Endothelial cell of umbilical vein (primary cell): ENCODE results near the gene NT5C1B. TPM values are rescaled to one million over a fixed set of nuclear protein-coding genes. Genes with fewer than 3 reads are reported as not detected.

ENCODE experiments used
- BruUV-seq: library from RNA; stranded (reverse); fragments of 400-500 nt; replicated peaks from 2 replicates; lab custom pipeline; 2021; lab: Mats Ljungman, UMichigan
- CTCF ChIA-PET: fragments of 300-600, 350-600 bp; sonication (Branson Sonifier 250); formaldehyde crosslinking; loops from one replicate; lab custom pipeline; 2021; ENCODE audit warnings: antibody characterized with exemption, inconsistent platforms; lab: Charles Lee
- POLR2A ChIA-PET: fragments of 300-600, 350-600 bp; sonication (Branson Sonifier 250); formaldehyde crosslinking; loops from one replicate; lab custom pipeline; 2021; ENCODE audit warnings: antibody characterized with exemption, inconsistent platforms; lab: Charles Lee
- DNase-seq: peaks from one replicate; pipeline ENCODE4 v3.0.0-alpha.2; 2011; ENCODE audit warnings: low read depth, low spot score
- FAIRE-seq: peaks from 2 replicates; lab custom pipeline; 2011; peaks lifted over from hg19 to GRCh38; lab: Jason Lieb, UNC
- H2AFZ ChIP-seq: 2 replicates; pipeline ENCODE4 v1.6.0; 2012; ENCODE audit warnings: low read depth, low read length, control low read depth, inconsistent platforms
- H3K27ac ChIP-seq: 2 replicates; pipeline ENCODE4 v1.5.1; 2011; ENCODE audit warnings: low read depth, mild to moderate bottlenecking, control low read depth, low read length, moderate library complexity; ENCODE audit not compliant: insufficient read depth
- H3K27me3 ChIP-seq, 2 experiments: 2 replicates each; pipeline versions ENCODE4 v1.6.0 to v1.6.1; 2011; ENCODE audit warnings: low read length in 2 of 2, mixed read lengths in 1 of 2; ENCODE audit not compliant: control insufficient read depth in 2 of 2, insufficient read depth in 2 of 2
- H3K36me3 ChIP-seq, 2 experiments: 2 replicates in 1 of 2; 3 replicates in 1 of 2; pipeline ENCODE4 v1.5.1; 2011; ENCODE audit warnings: low read length in 2 of 2, mild to moderate bottlenecking in 1 of 2, moderate library complexity in 1 of 2; ENCODE audit not compliant: control insufficient read depth in 2 of 2, insufficient read depth in 2 of 2; ENCODE audit errors: extremely low read depth in 1 of 2
- H3K4me1 ChIP-seq: 3 replicates; pipeline ENCODE4 v1.5.1; 2011; ENCODE audit warnings: mild to moderate bottlenecking, low read length; ENCODE audit not compliant: control insufficient read depth, insufficient read depth; ENCODE audit errors: extremely low read depth
- H3K4me2 ChIP-seq: 2 replicates; pipeline ENCODE4 v1.6.1; 2011; ENCODE audit warnings: low read length, control low read depth, mixed read lengths; ENCODE audit not compliant: insufficient read depth
- H3K4me3 ChIP-seq, 3 experiments: fragments of 200-600 bp in 1 of 3; sonication (generic), shearing (Covaris generic) in 1 of 3; replicated peaks in 1 of 3; 2 replicates each; pipeline ENCODE4 v1.5.1; 2011 to 2016; ENCODE audit warnings: control low read depth in 3 of 3, low read length in 3 of 3, mild to moderate bottlenecking in 2 of 3, inconsistent platforms in 1 of 3, low read depth in 1 of 3, moderate library complexity in 1 of 3; ENCODE audit not compliant: insufficient read depth in 1 of 3
- H3K79me2 ChIP-seq: 2 replicates; pipeline ENCODE4 v1.6.0; 2012; ENCODE audit warnings: low read length, inconsistent platforms; ENCODE audit not compliant: control insufficient read depth, insufficient read depth
- H3K9ac ChIP-seq: replicated peaks from 2 replicates; pipeline ENCODE3; 2011; ENCODE audit warnings: low read length, control low read depth; ENCODE audit not compliant: insufficient read depth; ENCODE audit errors: extremely low read depth
- H3K9me1 ChIP-seq: replicated peaks from 3 replicates; pipeline ENCODE4 v1.6.0; 2011; ENCODE audit warnings: mild to moderate bottlenecking, low read length; ENCODE audit not compliant: control insufficient read depth, insufficient read depth; ENCODE audit errors: extremely low read depth
- H3K9me3 ChIP-seq: replicated peaks from 2 replicates; pipeline ENCODE4 v1.5.1; 2012; ENCODE audit warnings: low read length, inconsistent platforms; ENCODE audit not compliant: control insufficient read depth, insufficient read depth
- H4K20me1 ChIP-seq: replicated peaks from 2 replicates; pipeline ENCODE3; 2011; ENCODE audit warnings: mild to moderate bottlenecking, low read length; ENCODE audit not compliant: control insufficient read depth, insufficient read depth; ENCODE audit errors: extremely low read depth
- CTCF ChIP-seq, 2 donors: IDR thresholded peaks; 1 replicate in 1 of 2; 2 replicates in 1 of 2; pipeline ENCODE4 v1.5.1; 2011; ENCODE audit warnings: low read length in 2 of 2, mild to moderate bottlenecking in 2 of 2, moderate library complexity in 2 of 2, control low read depth in 1 of 2, inconsistent platforms in 1 of 2, low read depth in 1 of 2; ENCODE audit not compliant: insufficient read depth in 1 of 2; ENCODE audit errors: extremely low read depth in 1 of 2
- EZH2 ChIP-seq: IDR thresholded peaks from 2 replicates; pipeline ENCODE4 v1.6.1; 2012; ENCODE audit warnings: borderline replicate concordance, low read depth, mild to moderate bottlenecking, moderate library complexity, low read length, inconsistent platforms; ENCODE audit not compliant: severe bottlenecking
- MYC ChIP-seq: IDR thresholded peaks from one replicate; pipeline ENCODE4 v1.6.1; 2011; ENCODE audit warnings: mild to moderate bottlenecking, low read depth, low read length
- POLR2A ChIP-seq: IDR thresholded peaks from 2 replicates; pipeline ENCODE4 v1.6.1; 2012; ENCODE audit warnings: low read depth, mild to moderate bottlenecking, control low read depth, low read length
- dilution Hi-C: fragments of 300-500 bp; cut with MboI; formaldehyde crosslinking; loops from one replicate; pipeline ENCODE4 v1.15.0; 2019; ENCODE audit warnings: low sequenced_read_pairs; ENCODE audit not compliant: extremely low pct_ligation_motif_present
- intact Hi-C: fragments of 100-400 bp; cut with micrococcal nuclease; formaldehyde crosslinking; loops from one replicate; pipeline ENCODE4 v1.10.0; 2022
- polyA plus RNA-seq, 4 experiments: library from polyadenylated mRNA; depleted of rRNA in 3 of 4; stranded (reverse) in 3 of 4; unstranded in 1 of 4; fragments of >200 nt; gene quantifications; 2 replicates each; pipeline versions ENCODE4 v1.2.1 to v1.2.3, GENCODE V29; 2011 to 2012; ENCODE audit warnings: missing spikeins in 1 of 4
- small RNA-seq: library from RNA; depleted of rRNA; stranded (forward); fragments of <200 nt; gene quantifications from one replicate; pipeline ENCODE3, GENCODE V24; 2012; ENCODE audit warnings: low replicate concordance, low read depth; ENCODE audit not compliant: insufficient read depth, insufficient read length
- total RNA-seq: library from RNA; stranded (reverse); gene quantifications from 2 replicates; pipeline ENCODE4 v1.2.3, GENCODE V29; 2021
- TF ChIP-seq, protein P1 (sequence below): IDR thresholded peaks from 2 replicates; pipeline ENCODE4 v1.6.1; 2011; ENCODE audit not compliant: insufficient read depth, insufficient read length

The NT5C1B gene
- total and polyA plus RNA-seq, 2 donors (not counting 3 experiments of a cell fraction or from before 2014, with no cell fraction given), result not detected

DNA sequence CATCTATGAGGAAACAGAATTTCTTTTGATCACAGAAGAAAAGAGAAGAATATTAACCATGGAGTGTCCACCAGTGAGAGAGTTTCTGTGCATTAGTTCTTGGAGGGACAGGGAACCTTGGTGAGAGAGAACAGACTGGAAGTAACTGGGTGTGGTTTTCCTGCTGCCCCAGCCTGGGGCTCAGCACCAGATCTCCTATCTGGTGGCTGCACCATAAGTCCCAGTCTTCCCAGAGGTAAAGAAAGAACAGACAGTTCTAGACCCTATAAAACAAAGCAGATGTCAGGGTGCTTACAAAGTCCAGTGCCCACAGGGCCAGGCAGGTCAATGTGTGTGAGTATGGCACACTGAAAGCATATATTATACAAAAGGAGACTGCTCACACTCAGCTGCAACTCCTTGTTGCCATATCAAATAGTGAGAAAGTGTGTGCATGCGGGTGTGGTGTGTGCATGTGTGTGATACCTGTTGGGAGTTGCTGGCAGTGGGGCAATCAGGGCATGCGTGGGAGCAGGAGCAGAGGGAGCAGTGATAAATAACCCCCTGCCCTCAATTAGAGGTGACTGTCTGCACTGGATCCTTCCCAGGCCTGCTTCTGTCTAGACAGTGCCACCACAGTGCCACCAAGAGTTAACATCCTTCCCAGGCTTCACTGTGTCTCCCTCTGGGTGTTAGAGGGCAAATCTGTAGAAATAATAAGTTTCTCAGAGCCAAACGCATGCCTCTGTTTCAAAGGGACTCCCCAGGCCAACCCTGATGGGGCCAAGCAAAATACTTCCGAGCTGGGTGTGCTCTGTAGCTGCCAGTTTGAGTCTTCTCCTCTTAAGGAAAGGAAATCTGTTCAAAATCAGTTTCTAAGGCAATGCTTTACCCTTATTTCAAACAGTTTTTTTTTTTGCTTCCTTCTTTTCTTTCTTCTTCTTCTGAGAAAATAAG is 74.6 kb downstream of the NT5C1B start:
- intact Hi-C loops, result no loop called here
- no peak overlapping the region for H3K4me2 ChIP-seq

More for the DNA sequence above, 74.6 kb downstream of the NT5C1B start:
- H3K9ac ChIP-seq, result no peak overlapping the region
- H3K27ac ChIP-seq, result no peak overlapping the region
- H3K9me3 ChIP-seq, result no peaks in the 10 kb centered on the region
- H3K79me2 ChIP-seq, result no peaks in the 10 kb centered on the region
- dilution Hi-C loops, result no loop called here
- no peaks in the 10 kb centered on the region for H3K9me1 ChIP-seq
- TF ChIP-seq EZH2, result no peak
- TF ChIP-seq, protein P1, sequence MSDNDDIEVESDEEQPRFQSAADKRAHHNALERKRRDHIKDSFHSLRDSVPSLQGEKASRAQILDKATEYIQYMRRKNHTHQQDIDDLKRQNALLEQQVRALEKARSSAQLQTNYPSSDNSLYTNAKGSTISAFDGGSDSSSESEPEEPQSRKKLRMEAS, result no peak
- no peak for TF ChIP-seq POLR2A
- no peak for TF ChIP-seq MYC
- no peak for TF ChIP-seq CTCF (IDR thresholded peaks at IDR 0.05; ENCODE audit: extremely low read depth in 1 of 2, insufficient read depth in 1 of 2, low read depth in 1 of 2, low read length in 2 of 2)
- CTCF ChIA-PET, result interaction anchor here (0.9 to 1.0 kb wide), 2 partner anchors 15 to 101 kb away, joined by 3 read pairs; no protein-coding TSS in a partner anchor
- no peaks in the 10 kb centered on the region for H3K4me1 ChIP-seq
- no peak for DNase-seq
- no peak overlapping the region for H3K4me3 ChIP-seq
- POLR2A ChIA-PET, result no interaction called here
- no peaks in the 10 kb centered on the region for H3K27me3 ChIP-seq
- no peaks in the 10 kb centered on the region for H4K20me1 ChIP-seq
- no peak overlapping the region for H2AFZ ChIP-seq
- no peak for FAIRE-seq
- no peaks in the 10 kb centered on the region for H3K36me3 ChIP-seq
- BruUV-seq, result no TSS peak

Small RNA genes lying within 50 kb of the gene (small RNA-seq; reads per million reads assigned to genes)
- not detected for gene RNU6-1215P

Other genes with a start within 250 kb of the NT5C1B start
- gene RDH14, start 28.9 kb downstream of the NT5C1B start, total RNA-seq, result 12.4 and 14.7 TPM in 2 replicates
- 8.8 TPM in 2 replicates for gene RDH14, start 28.9 kb downstream of the NT5C1B start, polyA plus RNA-seq